Motor neuron (in vitro differentiated cells): ENCODE data around the gene TRIOBP. TPM values are rescaled to one million over a fixed set of nuclear protein-coding genes. Genes with fewer than 3 reads are reported as not detected.

ENCODE experiments used
- ATAC-seq, 8 experiments: fragments of 200-7000 bp; cut with Tn5 transposase; replicated peaks in 6 of 8; 2 replicates each; pipeline ENCODE4 v1.8.0; 2021; ENCODE audit warnings: mild to moderate bottlenecking in 8 of 8, moderate library complexity in 8 of 8
- H3K27ac ChIP-seq, 2 donors: fragments of 250-450 bp; sonication (Bioruptor Pico); 2 replicates each; pipeline ENCODE4 v1.9.0; 2021; ENCODE audit warnings: antibody characterized with exemption in 2 of 2, mild to moderate bottlenecking in 2 of 2, moderate library complexity in 1 of 2
- H3K4me1 ChIP-seq, 2 donors: fragments of 250-450 bp; sonication (Bioruptor Pico); replicated peaks in 1 of 2; 2 replicates each; pipeline ENCODE4 v1.6.1; 2021; ENCODE audit warnings: antibody characterized with exemption in 2 of 2, mild to moderate bottlenecking in 2 of 2, moderate library complexity in 1 of 2
- H3K4me3 ChIP-seq, 5 donors: fragments of 250-450 bp; sonication (Bioruptor Pico); 2 replicates each; pipeline ENCODE4 v1.9.0; 2021; ENCODE audit warnings: antibody characterized with exemption in 5 of 5, mild to moderate bottlenecking in 5 of 5, moderate library complexity in 4 of 5
- WGBS, 10 experiments: fragments of 450-650 bp; shearing (Covaris generic); methylation state at CpG; one replicate each; pipeline ENCODE4 v1.0.0; 2022; 5-methylcytosine and 5-hydroxymethylcytosine counted together
- in situ Hi-C, 9 experiments: fragments of 400-800 bp; cut with MboI; loops; one replicate each; pipeline ENCODE4 v1.15.0; 2021; ENCODE audit warnings: low sequenced_read_pairs in 9 of 9, low pct_unique_long_range_greater_than_20kb in 2 of 9; ENCODE audit not compliant: unreplicated experiment in 9 of 9
- total RNA-seq, 8 experiments: library from RNA; unstranded; fragments of 300-600 nt; gene quantifications; 2 replicates each; pipeline versions ENCODE4 v1.2.3 to v1.2.4, GENCODE V29; 2022

The TRIOBP gene
- total RNA-seq, 8 experiments from 2014 or later, result 13.8 to 56.2 (median 25.3) TPM

DNA sequence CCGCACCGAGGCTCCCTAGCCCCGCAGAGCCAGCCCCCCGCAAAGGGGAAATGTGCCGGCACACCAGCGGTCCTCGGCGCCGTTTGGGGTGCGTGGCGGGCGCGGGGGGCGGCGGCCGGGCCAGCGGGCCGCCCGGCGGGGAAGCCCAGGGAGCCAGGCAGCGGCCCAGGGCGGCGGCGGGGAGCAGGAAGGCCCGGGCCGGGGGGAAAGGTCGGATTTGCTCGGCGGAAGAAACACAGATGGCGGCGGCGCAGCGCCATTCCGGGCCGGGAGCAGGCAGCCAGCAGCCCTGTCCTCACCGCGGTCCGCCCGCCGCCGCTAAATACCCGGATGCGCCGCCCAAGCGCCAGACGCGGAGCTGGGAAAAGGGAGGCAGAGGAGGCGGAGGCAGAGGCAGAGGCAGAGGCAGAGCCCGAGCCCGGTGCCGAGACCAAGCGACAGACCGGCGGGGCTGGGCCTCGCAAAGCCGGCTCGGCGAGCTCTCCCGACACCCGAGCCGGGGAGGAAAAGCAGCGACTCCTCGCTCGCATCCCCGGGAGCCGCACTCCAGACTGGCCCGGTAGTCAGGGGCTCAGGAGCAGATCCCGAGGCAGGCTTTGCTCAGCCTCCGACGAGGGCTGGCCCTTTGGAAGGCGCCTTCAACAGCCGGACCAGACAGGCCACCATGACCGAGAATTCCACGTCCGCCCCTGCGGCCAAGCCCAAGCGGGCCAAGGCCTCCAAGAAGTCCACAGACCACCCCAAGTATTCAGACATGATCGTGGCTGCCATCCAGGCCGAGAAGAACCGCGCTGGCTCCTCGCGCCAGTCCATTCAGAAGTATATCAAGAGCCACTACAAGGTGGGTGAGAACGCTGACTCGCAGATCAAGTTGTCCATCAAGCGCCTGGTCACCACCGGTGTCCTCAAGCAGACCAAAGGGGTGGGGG is 108.3 kb downstream of the TRIOBP start:
- 6 to 60% (median 37%) methylated on average over 1 to 16 of the region's 87 CpGs; no CpG with 5 or more reads in 5 of the 10 experiments for WGBS, 10 experiments
- H3K4me1 ChIP-seq, result peaks cover 16 to 17% of the 10 kb centered on the region in 2 donors

DNA sequence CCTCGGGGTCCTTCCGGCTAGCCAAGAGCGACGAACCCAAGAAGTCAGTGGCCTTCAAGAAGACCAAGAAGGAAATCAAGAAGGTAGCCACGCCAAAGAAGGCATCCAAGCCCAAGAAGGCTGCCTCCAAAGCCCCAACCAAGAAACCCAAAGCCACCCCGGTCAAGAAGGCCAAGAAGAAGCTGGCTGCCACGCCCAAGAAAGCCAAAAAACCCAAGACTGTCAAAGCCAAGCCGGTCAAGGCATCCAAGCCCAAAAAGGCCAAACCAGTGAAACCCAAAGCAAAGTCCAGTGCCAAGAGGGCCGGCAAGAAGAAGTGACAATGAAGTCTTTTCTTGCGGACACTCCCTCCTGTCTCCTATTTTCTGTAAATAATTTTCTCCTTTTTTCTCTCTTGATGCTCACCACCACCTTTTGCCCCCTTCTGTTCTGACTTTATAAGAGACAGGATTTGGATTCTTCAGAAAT is 109.0 kb downstream of the TRIOBP start:
- WGBS, 10 experiments, result 7 to 53% (median 29%) methylated on average over 3 to 7 of the region's 10 CpGs; no CpG with 5 or more reads in 3 of the 10 experiments

More for the DNA sequence above, 108.3 kb downstream of the TRIOBP start:
- in situ Hi-C loops, result loop anchor here in 2 of 9 experiments (25.0 kb wide), 1 partner anchor 157 kb away; the partner anchor contains the start of genes C22orf23 (in 2 of the 2) and POLR2F (in 2 of the 2)
- ATAC-seq, result peak; percentile 9 to 45 (median 31)
- Histone ChIP-seq H3K27ac (peak overlapping the region; percentile 94 to 97), H3K4me3 (peak overlapping the region; percentile 48 to 97 (median 71))

GRCh38 chr22:37806409-37807333 is 109.8 kb downstream of the TRIOBP start:
- in situ Hi-C loops, result loop anchor here in 2 of 9 experiments (25.0 kb wide), 1 partner anchor 156 kb away; the partner anchor contains the start of genes C22orf23 (in 2 of the 2) and POLR2F (in 2 of the 2)
- no peak for ATAC-seq
- Histone ChIP-seq H3K4me3 (peak overlapping the region; percentile 48 to 97 (median 71)), H3K27ac (no peak overlapping the region), H3K4me1 (peaks cover 16 to 17% of the 10 kb centered on the region in 2 donors)
- 0 to 32% (median 3%) methylated on average over 2 to 13 of the region's 19 CpGs; no CpG with 5 or more reads in 1 of the 10 experiments for WGBS, 10 experiments

More for the DNA sequence above, 109.0 kb downstream of the TRIOBP start:
- Histone ChIP-seq H3K4me3 (peak overlapping the region; percentile 48 to 97 (median 71)), H3K4me1 (peaks cover 16 to 17% of the 10 kb centered on the region in 2 donors), H3K27ac (no peak overlapping the region)
- no peak for ATAC-seq
- in situ Hi-C loops, result loop anchor here in 2 of 9 experiments (25.0 kb wide), 1 partner anchor 156 kb away; the partner anchor contains the start of genes C22orf23 (in 2 of the 2) and POLR2F (in 2 of the 2)

GRCh38 chr22:37807410-37808293 is 110.8 kb downstream of the TRIOBP start, which contains the start of gene GCAT:
TSS of gene GCAT (plus strand) at chr22:37807934. CDS start at chr22:37807968, 34 bp downstream.
- ATAC-seq, result peak; percentile 66 to 83 (median 79)
- Histone ChIP-seq H3K27ac (peak within 1 kb of the TSS in 1 of 2 donors; percentile 24), H3K4me3 (peak within 1 kb of the TSS; percentile 48 to 97 (median 71)), H3K4me1 (peaks cover 13 to 16% of the 10 kb centered on the region in 2 donors)
- 0 to 5% (median 0%) methylated on average over 1 to 14 of the region's 73 CpGs; no CpG with 5 or more reads in 4 of the 10 experiments for WGBS, 10 experiments
- in situ Hi-C loops, result loop anchor here in 2 of 9 experiments (25.0 kb wide), 1 partner anchor 155 kb away; the partner anchor contains the start of genes C22orf23 (in 2 of the 2) and POLR2F (in 2 of the 2)

- 0 to 60% (median 10%) methylated on average over 1 to 4 of the region's 8 CpGs; no CpG with 5 or more reads in 4 of the 10 experiments for WGBS, 10 experiments
- Histone ChIP-seq H3K27ac (peak overlapping the region in 1 of 2 donors; percentile 24), H3K4me1 (peaks cover 13% of the 10 kb centered on the region in 2 donors), H3K4me3 (peak overlapping the region; percentile 48 to 97 (median 71))
- in situ Hi-C loops, result loop anchor here in 2 of 9 experiments (25.0 kb wide), 1 partner anchor 154 kb away; the partner anchor contains the start of genes C22orf23 (in 2 of the 2) and POLR2F (in 2 of the 2)
- no peak for ATAC-seq
These were observed 111.4 kb downstream of the TRIOBP start for GRCh38 chr22:37808294-37808657.

- 50 to 100% (median 91%) methylated on average over 2 to 4 of the region's 5 CpGs; no CpG with 5 or more reads in 3 of the 10 experiments for WGBS, 10 experiments
- Histone ChIP-seq H3K27ac (no peak overlapping the region), H3K4me3 (no peak overlapping the region), H3K4me1 (peaks cover 0 to 6% of the 10 kb centered on the region in 2 donors)
- in situ Hi-C loops, result loop anchor here in 2 of 9 experiments (25.0 kb wide), 1 partner anchor 152 kb away; the partner anchor contains the start of genes C22orf23 (in 2 of the 2) and POLR2F (in 2 of the 2)
- no peak for ATAC-seq
These were observed 113.0 kb downstream of the TRIOBP start for GRCh38 chr22:37809672-37810333.

GRCh38 chr22:37811867-37812266 is 115.0 kb downstream of the TRIOBP start:
- in situ Hi-C loops, result loop anchor here in 2 of 9 experiments (25.0 kb wide), 1 partner anchor 150 kb away; the partner anchor contains the start of genes C22orf23 (in 2 of the 2) and POLR2F (in 2 of the 2)
- no peak for ATAC-seq
- peaks cover 0 to 6% of the 10 kb centered on the region in 2 donors for H3K4me1 ChIP-seq
- H3K4me3 ChIP-seq, result no peak overlapping the region
- 83 to 100% (median 96%) methylated on average over 1 to 2 of the region's 2 CpGs; no CpG with 5 or more reads in 4 of the 10 experiments for WGBS, 10 experiments
- H3K27ac ChIP-seq, result no peak overlapping the region

DNA sequence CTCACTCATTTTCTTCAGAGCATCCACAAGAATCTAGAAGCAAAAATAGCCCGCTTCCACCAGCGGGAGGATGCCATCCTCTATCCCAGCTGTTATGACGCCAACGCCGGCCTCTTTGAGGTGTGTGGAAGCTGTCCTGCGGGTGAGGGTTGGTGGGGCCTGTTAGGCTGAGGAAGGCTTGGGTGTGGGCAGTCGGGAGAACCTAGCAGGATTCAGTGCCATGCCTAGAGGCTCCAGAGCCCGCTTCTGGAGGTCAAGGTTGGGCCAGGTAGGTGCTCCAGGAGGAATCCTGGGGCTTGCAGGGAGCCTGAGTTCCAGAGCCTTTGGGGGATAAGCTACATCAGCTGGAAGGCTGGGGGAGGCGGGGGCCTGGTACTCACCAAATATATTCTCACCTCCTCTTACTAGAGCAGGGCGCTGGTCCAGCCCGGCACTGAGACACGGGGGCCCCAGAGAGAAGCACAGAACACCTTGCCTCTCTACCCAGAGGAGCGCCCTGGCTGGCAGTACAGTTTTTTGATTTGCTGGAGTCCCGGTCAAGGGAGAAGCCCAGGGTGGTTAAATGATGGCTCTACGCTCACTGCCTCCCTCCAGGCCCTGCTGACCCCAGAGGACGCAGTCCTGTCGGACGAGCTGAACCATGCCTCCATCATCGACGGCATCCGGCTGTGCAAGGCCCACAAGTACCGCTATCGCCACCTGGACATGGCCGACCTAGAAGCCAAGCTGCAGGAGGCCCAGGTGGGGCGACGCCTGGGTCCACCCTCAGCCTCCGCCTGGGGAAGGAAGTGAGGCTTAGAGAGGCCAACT is 116.2 kb downstream of the TRIOBP start:
- ATAC-seq, result peak in 1 of 8 experiments; percentile 1
- peaks cover 6 to 15% of the 10 kb centered on the region in 2 donors for H3K4me1 ChIP-seq
- WGBS, 10 experiments, result 80 to 97% (median 92%) methylated on average over 1 to 12 of the region's 27 CpGs; no CpG with 5 or more reads in 5 of the 10 experiments
- in situ Hi-C loops, result loop anchor here in 2 of 9 experiments (25.0 kb wide), 1 partner anchor 149 kb away; the partner anchor contains the start of genes C22orf23 (in 2 of the 2) and POLR2F (in 2 of the 2)
- H3K27ac ChIP-seq, result no peak overlapping the region
- H3K4me3 ChIP-seq, result no peak overlapping the region

GRCh38 chr22:37815593-37815992 is 118.7 kb downstream of the TRIOBP start:
- 70 to 100% (median 76%) methylated on average over 2 to 5 of the region's 12 CpGs; no CpG with 5 or more reads in 7 of the 10 experiments for WGBS, 10 experiments

More at GRCh38 chr22:37815593-37815992, 118.7 kb downstream of the TRIOBP start:
- no peak for ATAC-seq
- H3K4me1 ChIP-seq, result peaks cover 20 to 22% of the 10 kb centered on the region in 2 donors
- no peak overlapping the region for H3K4me3 ChIP-seq
- in situ Hi-C loops, result loop anchor here in 2 of 9 experiments (25.0 kb wide), 1 partner anchor 147 kb away; the partner anchor contains the start of genes C22orf23 (in 2 of the 2) and POLR2F (in 2 of the 2)
- no peak overlapping the region for H3K27ac ChIP-seq
